Activated CD4-positive, alpha-beta T cell treated with anti-CD3 and anti-CD28 coated beads, Interleukin-2, amount 50 U/mL, for 1 hour (primary cell): Measurements from ENCODE around the gene HDAC5.
"Not testable (repeated sequence)": the region's sequence is repeated elsewhere in the genome, so short reads cannot be mapped to it uniquely, and the experiment has no call there.

Source experiments
- DNase-seq: peaks from one replicate; pipeline ENCODE4 v3.0.0-alpha.2; 2020

The HDAC5 gene

GRCh38 chr17:44132275-44132821 lies 8.9 kb upstream of the HDAC5 start:
- no peak for DNase-seq

- DNase-seq = not testable (repeated sequence)
Observed at GRCh38 chr17:44131372-44131771, 7.9 kb upstream of the HDAC5 start.

- no peak for DNase-seq
Observed at GRCh38 chr17:44130693-44131349, 7.4 kb upstream of the HDAC5 start.

GRCh38 chr17:44128383-44128782 lies 4.9 kb upstream of the HDAC5 start:
- no peak for DNase-seq

- DNase-seq = no peak
Observed at GRCh38 chr17:44124118-44124438, 637 bp upstream of the HDAC5 start.

GRCh38 chr17:44122816-44123355 lies 555 bp downstream of the HDAC5 start:
- DNase-seq = peak; percentile 23

GRCh38 chr17:44121997-44122815 lies 1.2 kb downstream of the HDAC5 start:
- DNase-seq = no peak

- DNase-seq = no peak
Observed at GRCh38 chr17:44120851-44121605, 2.4 kb downstream of the HDAC5 start.

- DNase-seq = not testable (repeated sequence)
Observed at GRCh38 chr17:44120281-44120680, 3.2 kb downstream of the HDAC5 start.

GRCh38 chr17:44119798-44120197 lies 3.6 kb downstream of the HDAC5 start:
- no peak for DNase-seq

- DNase-seq = no peak
Observed at GRCh38 chr17:44119062-44119461, 4.4 kb downstream of the HDAC5 start.

- no peak for DNase-seq
Observed at GRCh38 chr17:44118427-44119050, 4.9 kb downstream of the HDAC5 start.

- DNase-seq = no peak
Observed at GRCh38 chr17:44117351-44117750, 6.1 kb downstream of the HDAC5 start.

- no peak for DNase-seq
Observed at GRCh38 chr17:44115585-44116415, 7.6 kb downstream of the HDAC5 start.

GRCh38 chr17:44113868-44114840 lies 9.3 kb downstream of the HDAC5 start:
- DNase-seq = no peak

- DNase-seq = no peak
Observed at GRCh38 chr17:44113382-44113781, 10.1 kb downstream of the HDAC5 start.

- no peak for DNase-seq
Observed at GRCh38 chr17:44112284-44113280, 10.9 kb downstream of the HDAC5 start.

- no peak for DNase-seq
Observed at GRCh38 chr17:44111777-44112176, 11.7 kb downstream of the HDAC5 start.
